Right lobe of liver (tissue), 4 donors: ENCODE measurements around the gene KLK3.

Experiments
- POLR2A ChIP-seq: fragments of 450-650 bp; IDR thresholded peaks from one replicate; pipeline ENCODE4 v1.6.1; 2017; ENCODE audit warnings: antibody characterized with exemption, mild to moderate bottlenecking
- TF ChIP-seq, protein P1 (sequence below), 4 donors: fragments of 200-600 bp in 3 of 4; fragments of 450-650 bp in 1 of 4; IDR thresholded peaks; one replicate each; pipeline versions ENCODE4 v1.5.1 to v1.8.0; 2016 to 2022; ENCODE audit warnings: antibody characterized with exemption in 4 of 4, mild to moderate bottlenecking in 2 of 4
- donor health status: DM: no; HTN: no; CAD: no.
- donor health status: DM: no; HTN: no; CAD: no.
- donor health status: DM: no; HTN: yes; CAD: no.

DNA sequence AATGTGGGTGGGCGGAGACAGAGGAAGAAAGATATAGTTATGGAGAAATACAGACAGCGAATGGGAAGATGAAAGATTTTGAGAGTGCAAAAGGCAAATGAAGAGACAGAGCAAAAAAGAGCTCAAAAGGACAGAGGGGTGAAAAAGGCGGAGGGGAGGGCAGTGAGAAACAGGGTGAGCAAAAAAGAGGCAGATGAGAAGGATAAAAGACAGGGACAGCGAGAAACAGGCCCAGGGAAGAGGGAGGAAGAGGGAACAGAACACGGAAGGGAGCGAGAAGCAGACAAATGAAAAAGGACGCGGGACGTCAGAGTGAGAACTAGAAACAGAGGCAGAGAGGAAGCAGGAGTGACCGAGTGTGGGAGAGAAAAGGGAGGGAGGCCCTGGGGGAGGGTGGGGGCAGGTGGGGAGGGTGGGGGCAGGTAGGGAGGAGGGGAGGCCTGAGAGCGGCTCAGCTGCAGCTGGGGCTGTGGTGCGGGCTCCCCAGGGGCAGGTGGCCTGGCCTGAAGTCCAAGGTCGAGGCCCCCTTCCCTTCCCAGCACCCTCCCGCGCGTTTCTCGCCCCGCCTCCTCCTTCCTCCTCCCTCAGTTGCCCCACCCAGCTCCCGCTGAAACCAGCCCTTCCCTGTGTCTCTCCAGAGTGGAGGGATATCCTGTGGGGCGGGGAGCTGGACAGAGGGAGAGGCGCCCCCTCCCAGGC, 34.0 kb upstream of the KLK3 start:
- TF ChIP-seq, protein P1, sequence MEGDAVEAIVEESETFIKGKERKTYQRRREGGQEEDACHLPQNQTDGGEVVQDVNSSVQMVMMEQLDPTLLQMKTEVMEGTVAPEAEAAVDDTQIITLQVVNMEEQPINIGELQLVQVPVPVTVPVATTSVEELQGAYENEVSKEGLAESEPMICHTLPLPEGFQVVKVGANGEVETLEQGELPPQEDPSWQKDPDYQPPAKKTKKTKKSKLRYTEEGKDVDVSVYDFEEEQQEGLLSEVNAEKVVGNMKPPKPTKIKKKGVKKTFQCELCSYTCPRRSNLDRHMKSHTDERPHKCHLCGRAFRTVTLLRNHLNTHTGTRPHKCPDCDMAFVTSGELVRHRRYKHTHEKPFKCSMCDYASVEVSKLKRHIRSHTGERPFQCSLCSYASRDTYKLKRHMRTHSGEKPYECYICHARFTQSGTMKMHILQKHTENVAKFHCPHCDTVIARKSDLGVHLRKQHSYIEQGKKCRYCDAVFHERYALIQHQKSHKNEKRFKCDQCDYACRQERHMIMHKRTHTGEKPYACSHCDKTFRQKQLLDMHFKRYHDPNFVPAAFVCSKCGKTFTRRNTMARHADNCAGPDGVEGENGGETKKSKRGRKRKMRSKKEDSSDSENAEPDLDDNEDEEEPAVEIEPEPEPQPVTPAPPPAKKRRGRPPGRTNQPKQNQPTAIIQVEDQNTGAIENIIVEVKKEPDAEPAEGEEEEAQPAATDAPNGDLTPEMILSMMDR (IDR thresholded peaks at IDR 0.05), result no peak
- no peak for TF ChIP-seq POLR2A
